Naive B cell (primary cell): ENCODE data around the gene SPG7. TPM values are rescaled to one million over a fixed set of nuclear protein-coding genes. Genes with fewer than 3 reads are reported as not detected.

Source experiments
- ATAC-seq, 2 donors: fragments of 150-1000 bp; cut with Tn5 transposase; 2 replicates each; pipeline ENCODE4 v1.10.0; 2021; ENCODE audit warnings: low read depth in 2 of 2, mild to moderate bottlenecking in 2 of 2, moderate library complexity in 2 of 2
- DNase-seq: peaks from one replicate; pipeline ENCODE4 v3.0.0; 2022
- H3K27ac Mint-ChIP-seq, 6 donors: one replicate each; pipeline ENCODE4 v1.8.0; 2020 to 2022; ENCODE audit warnings: mild to moderate bottlenecking in 6 of 6, mixed read lengths in 6 of 6, moderate library complexity in 5 of 6, inconsistent platforms in 2 of 6
- H3K27me3 Mint-ChIP-seq, 3 donors: one replicate each; pipeline ENCODE4 v1.8.0; 2021 to 2022; ENCODE audit warnings: mixed read lengths in 3 of 3, mild to moderate bottlenecking in 1 of 3
- H3K36me3 Mint-ChIP-seq, 2 donors: one replicate each; pipeline ENCODE4 v1.8.0; 2020 to 2022; ENCODE audit warnings: mixed read lengths in 2 of 2, inconsistent platforms in 1 of 2, mild to moderate bottlenecking in 1 of 2
- H3K4me1 Mint-ChIP-seq, 3 donors: one replicate each; pipeline ENCODE4 v1.8.0; 2020 to 2022; ENCODE audit warnings: mixed read lengths in 3 of 3, inconsistent platforms in 1 of 3, mild to moderate bottlenecking in 1 of 3, moderate library complexity in 1 of 3
- H3K4me3 Mint-ChIP-seq, 8 donors: one replicate each; pipeline ENCODE4 v1.8.0; 2020 to 2022; ENCODE audit warnings: mild to moderate bottlenecking in 8 of 8, mixed read lengths in 8 of 8, moderate library complexity in 8 of 8, inconsistent platforms in 2 of 8
- H3K9me3 Mint-ChIP-seq, 7 donors: one replicate each; pipeline ENCODE4 v1.8.0; 2020 to 2022; ENCODE audit warnings: mixed read lengths in 7 of 7, mild to moderate bottlenecking in 5 of 7, inconsistent platforms in 2 of 7, moderate library complexity in 1 of 7
- polyA plus RNA-seq, 6 donors: library from polyadenylated mRNA; unstranded; fragments of 300-500 nt; fragmentation: Illumina TruSeq; gene quantifications; one replicate each; pipeline ENCODE4 v1.2.3, GENCODE V29; 2021; ENCODE audit warnings: low read depth in 6 of 6

The SPG7 gene
- polyA plus RNA-seq, 6 donors from 2014 or later = 34.8 to 54.1 (median 40.0) TPM

DNA sequence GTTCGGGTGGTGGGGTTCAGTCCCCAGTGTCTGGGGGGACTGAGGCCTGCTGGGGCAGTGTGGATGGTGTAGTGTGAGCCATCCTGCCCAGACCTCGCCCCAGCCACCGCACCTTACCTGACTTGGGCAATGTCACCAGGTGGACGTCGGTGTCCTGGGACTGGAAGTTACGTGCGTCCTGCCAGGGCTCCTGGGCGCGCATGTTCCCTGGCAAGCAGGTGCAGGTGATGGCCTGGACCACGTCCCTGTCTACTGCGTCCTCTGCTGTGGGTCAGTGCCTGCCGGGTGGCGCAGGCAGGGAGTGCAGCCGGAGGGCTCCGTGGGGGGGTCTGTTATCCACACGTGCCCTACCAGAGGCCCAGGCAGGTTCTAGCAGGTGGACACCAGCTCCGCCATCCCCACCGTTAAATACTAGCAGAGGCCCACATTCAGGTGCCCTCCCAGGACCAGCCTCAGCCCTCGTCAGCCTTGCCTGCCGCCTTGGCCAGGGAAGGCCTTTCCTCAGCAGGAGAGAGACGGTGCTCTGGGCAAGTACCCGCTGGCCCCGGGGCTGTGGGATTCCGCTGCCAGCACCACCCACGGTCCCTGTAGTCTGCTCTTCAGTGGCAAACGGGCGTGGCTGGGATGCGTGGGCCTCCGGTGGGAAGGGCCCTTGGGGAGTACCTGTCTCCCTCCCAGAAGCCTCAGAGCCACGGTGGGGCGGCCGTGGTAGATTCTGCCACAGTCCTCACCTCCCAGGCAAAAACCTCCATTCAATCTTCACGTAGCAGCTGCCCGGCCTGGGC, 97.2 kb downstream of the SPG7 start:
- H3K27me3 Mint-ChIP-seq = peaks cover 0 to 16% (median 6%) of the 10 kb centered on the region in 3 donors
- DNase-seq (no peak), ATAC-seq (no peak)
- no peak overlapping the region for H3K4me3 Mint-ChIP-seq
- H3K36me3 Mint-ChIP-seq = no peaks in the 10 kb centered on the region
- H3K4me1 Mint-ChIP-seq = peaks cover 6 to 10% (median 6%) of the 10 kb centered on the region in 3 donors
- H3K9me3 Mint-ChIP-seq = no peaks in the 10 kb centered on the region
- H3K27ac Mint-ChIP-seq = no peak overlapping the region

DNA sequence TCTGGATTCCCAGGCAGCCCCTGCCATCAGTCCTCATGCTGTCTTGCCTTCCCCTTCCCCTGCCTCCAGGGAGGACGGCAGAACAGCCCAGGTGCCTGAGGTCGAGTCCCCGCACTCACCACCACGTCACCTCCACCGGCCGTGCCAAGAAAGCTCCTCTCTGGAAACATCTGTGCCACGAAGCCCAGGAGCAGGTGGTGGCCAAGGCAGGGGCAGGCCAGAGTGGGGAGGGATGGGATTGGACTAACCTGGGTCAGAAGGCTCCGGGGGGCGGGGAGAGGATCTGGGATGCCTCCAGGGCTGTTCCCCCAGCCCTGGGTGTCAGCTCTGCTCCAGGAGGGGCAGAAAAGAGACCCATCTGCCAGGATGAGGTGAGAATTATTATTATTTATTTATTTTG, 97.8 kb downstream of the SPG7 start:
- DNase-seq = no peak
- no peak for ATAC-seq
- H3K27ac Mint-ChIP-seq = no peak overlapping the region
- no peak overlapping the region for H3K4me3 Mint-ChIP-seq
- no peaks in the 10 kb centered on the region for H3K36me3 Mint-ChIP-seq
- no peaks in the 10 kb centered on the region for H3K9me3 Mint-ChIP-seq
- H3K27me3 Mint-ChIP-seq = peaks cover 0 to 16% (median 6%) of the 10 kb centered on the region in 3 donors
- peaks cover 6 to 10% (median 6%) of the 10 kb centered on the region in 3 donors for H3K4me1 Mint-ChIP-seq

Other genes with a start within 250 kb of the SPG7 start
- gene ANKRD11, start 17.8 kb upstream of the SPG7 start, polyA plus RNA-seq = 10 to 100 TPM in 3 of 6 donors, 1 to 10 TPM in 2, under 1 TPM in 1; 0.78 to 24.8 (median 10.1) TPM
- gene RPL13, start 52.3 kb downstream of the SPG7 start, polyA plus RNA-seq = 1,000 to 10,000 TPM; 3,620 to 5,980 (median 5,028) TPM
- gene CPNE7, start 67.4 kb downstream of the SPG7 start, polyA plus RNA-seq = not detected
- not detected for gene DPEP1, start 105.2 kb downstream of the SPG7 start, polyA plus RNA-seq
- 10 to 100 TPM; 63.0 to 91.4 (median 73.5) TPM for gene CHMP1A, start 149.3 kb downstream of the SPG7 start, polyA plus RNA-seq
- 1 to 10 TPM in 5 of 6 donors, not detected in 1; 1.5 to 3.2 (median 2.5) TPM for gene SPATA33, start 149.4 kb downstream of the SPG7 start, polyA plus RNA-seq
- 10 to 100 TPM; 16.7 to 27.7 (median 19.6) TPM for gene CDK10, start 178.3 kb downstream of the SPG7 start, polyA plus RNA-seq
- gene SPATA2L, start 193.3 kb downstream of the SPG7 start, polyA plus RNA-seq = 10 to 100 TPM in 1 of 6 donors, 1 to 10 TPM in 5; 5.9 to 18.8 (median 8.6) TPM
- gene VPS9D1, start 212.5 kb downstream of the SPG7 start, polyA plus RNA-seq = under 1 TPM in 5 of 6 donors, not detected in 1; 0.14 to 0.88 (median 0.51) TPM
- 10 to 100 TPM in 2 of 6 donors, 1 to 10 TPM in 3, under 1 TPM in 1; 0.22 to 32.6 (median 8.3) TPM for gene ZNF276, start 213.1 kb downstream of the SPG7 start, polyA plus RNA-seq